Measurements from ENCODE around the gene MALRD1.

GRCh38 chr10:19653931-19654330, 605.3 kb downstream of the MALRD1 start:
- TF ChIP-seq POLR2A (IDR thresholded peaks at IDR 0.05) (no peak), CTCF (IDR thresholded peaks at IDR 0.05) (no peak)

Data from uterus (tissue), 2 donors.